ENCODE results near the gene OR5P2.

GRCh38 chr11:7844986-7845385 lies 48.2 kb upstream of the OR5P2 start:
- TF ChIP-seq POLR2A (IDR thresholded peaks at IDR 0.05; ENCODE audit: low read depth, low read length): no peak
- no peak for TF ChIP-seq TAF1 (IDR thresholded peaks at IDR 0.05; ENCODE audit: borderline replicate concordance, low read depth, low read length)

Measured in GM12892 (cell line).